Measurements from ENCODE around the gene LRCH4.
"Not testable (repeated sequence)": the region's sequence is repeated elsewhere in the genome, so short reads cannot be mapped to it uniquely, and the experiment has no call there.

Gene LRCH4

GRCh38 chr7:100567751-100568175, 18.2 kb downstream of the LRCH4 start:
- DNase-seq (ENCODE audit: low spot score), result no peak

- no peak for DNase-seq (ENCODE audit: low spot score)
Measured at GRCh38 chr7:100567031-100567730, 18.7 kb downstream of the LRCH4 start.

GRCh38 chr7:100566018-100566531, 19.9 kb downstream of the LRCH4 start:
- no peak for DNase-seq (ENCODE audit: low spot score)

- DNase-seq (ENCODE audit: low spot score), result no peak
Measured at GRCh38 chr7:100565133-100565571, 20.8 kb downstream of the LRCH4 start.

GRCh38 chr7:100564405-100564804, 21.5 kb downstream of the LRCH4 start:
- DNase-seq (ENCODE audit: low spot score), result not testable (repeated sequence)

- peak; percentile 85 for DNase-seq (ENCODE audit: low spot score)
Measured at GRCh38 chr7:100563809-100564400, 22.0 kb downstream of the LRCH4 start.

GRCh38 chr7:100563100-100563564, 22.8 kb downstream of the LRCH4 start:
- DNase-seq (ENCODE audit: low spot score), result no peak

- no peak for DNase-seq (ENCODE audit: low spot score)
Measured at GRCh38 chr7:100562195-100563099, 23.5 kb downstream of the LRCH4 start.

- no peak for DNase-seq (ENCODE audit: low spot score)
Measured at GRCh38 chr7:100561491-100562194, 24.3 kb downstream of the LRCH4 start.

- no peak for DNase-seq (ENCODE audit: low spot score)
Measured at GRCh38 chr7:100559127-100559526, 26.8 kb downstream of the LRCH4 start.

- DNase-seq (ENCODE audit: low spot score), result no peak
Measured at GRCh38 chr7:100556541-100556940, 29.4 kb downstream of the LRCH4 start.

- no peak for DNase-seq (ENCODE audit: low spot score)
Measured at GRCh38 chr7:100555701-100556100, 30.2 kb downstream of the LRCH4 start.

GRCh38 chr7:100553032-100553431, 32.9 kb downstream of the LRCH4 start:
- no peak for DNase-seq (ENCODE audit: low spot score)

- no peak for DNase-seq (ENCODE audit: low spot score)
Measured at GRCh38 chr7:100552532-100552931, 33.4 kb downstream of the LRCH4 start.

- DNase-seq (ENCODE audit: low spot score), result not testable (repeated sequence)
Measured at GRCh38 chr7:100548446-100548845, 37.5 kb downstream of the LRCH4 start.

GRCh38 chr7:100547872-100548271, 38.1 kb downstream of the LRCH4 start:
- no peak for DNase-seq (ENCODE audit: low spot score)

- no peak for DNase-seq (ENCODE audit: low spot score)
Measured at GRCh38 chr7:100546926-100547800, 38.8 kb downstream of the LRCH4 start.

- DNase-seq (ENCODE audit: low spot score), result no peak
Measured at GRCh38 chr7:100546129-100546925, 39.6 kb downstream of the LRCH4 start.

- peak; percentile 61 for DNase-seq (ENCODE audit: low spot score)
Measured at GRCh38 chr7:100545360-100546128, 40.4 kb downstream of the LRCH4 start.
